Esophagus (tissue), 2 donors: ENCODE measurements around the gene PTGDR. TPM values are rescaled to one million over a fixed set of nuclear protein-coding genes. Genes with fewer than 3 reads are reported as not detected.

Source experiments
- H3K27ac ChIP-seq, 2 donors: one replicate each; pipeline ENCODE4 v1.5.1; 2013; ENCODE audit warnings: low read depth in 2 of 2, mild to moderate bottlenecking in 2 of 2, inconsistent platforms in 1 of 2, low read length in 1 of 2, moderate library complexity in 1 of 2
- H3K27me3 ChIP-seq, 2 donors: one replicate each; pipeline ENCODE4 v1.6.1; 2013; ENCODE audit warnings: low read length in 2 of 2, control low read depth in 1 of 2, mild to moderate bottlenecking in 1 of 2; ENCODE audit not compliant: insufficient read depth in 2 of 2, control insufficient read depth in 1 of 2
- H3K36me3 ChIP-seq, 2 donors: one replicate each; pipeline ENCODE4 v1.6.1; 2013; ENCODE audit warnings: low read length in 1 of 2; ENCODE audit not compliant: control insufficient read depth in 2 of 2, insufficient read depth in 2 of 2
- H3K4me1 ChIP-seq, 2 donors: one replicate each; pipeline ENCODE4 v1.6.1; 2013; ENCODE audit warnings: low read length in 1 of 2; ENCODE audit not compliant: control insufficient read depth in 2 of 2, insufficient read depth in 2 of 2
- H3K4me3 ChIP-seq, 2 donors: one replicate each; pipeline ENCODE4 v1.5.1; 2013; ENCODE audit warnings: low read length in 2 of 2, mild to moderate bottlenecking in 2 of 2, low read depth in 1 of 2, moderate library complexity in 1 of 2
- H3K9me3 ChIP-seq, 2 donors: one replicate each; pipeline ENCODE4 v1.6.1; 2013; ENCODE audit warnings: mild to moderate bottlenecking in 2 of 2, low read depth in 1 of 2, low read length in 1 of 2, moderate library complexity in 1 of 2; ENCODE audit not compliant: control insufficient read depth in 2 of 2, insufficient read depth in 1 of 2
- WGBS, 2 donors: extraction: QIAGEN DNeasy Blood & Tissue Kit; methylation state at CpG; one replicate each; pipeline ENCODE4 v1.1.7; 2013; 5-methylcytosine and 5-hydroxymethylcytosine counted together
- polyA plus RNA-seq, 2 donors: library from polyadenylated mRNA; stranded (reverse); fragments of 200-250 nt; gene quantifications; one replicate each; pipeline ENCODE4 v1.2.3, GENCODE V29; 2013
- donor health status: healthy with polysubstance abuse.
- donor health status: Bipolar disorder and iron deficiency.

The PTGDR gene
- polyA plus RNA-seq, 2 donors: 0.07 to 0.08 TPM

GRCh38 chr14:52315355-52315718, 47.8 kb downstream of the PTGDR start:
- whole genome bisulfite sequencing, 2 donors: 31 to 32% methylated on average over 11 of the region's 11 CpGs
- Histone ChIP-seq H3K27ac (peak overlapping the region; percentile 36 to 68), H3K9me3 (no peaks in the 10 kb centered on the region), H3K4me1 (peaks cover 0 to 10% of the 10 kb centered on the region in 2 donors), H3K27me3 (no peaks in the 10 kb centered on the region), H3K36me3 (no peaks in the 10 kb centered on the region), H3K4me3 (peak overlapping the region; percentile 51 to 53)

- H3K27ac ChIP-seq: no peak overlapping the region
- no peaks in the 10 kb centered on the region for H3K27me3 ChIP-seq
- WGBS, 2 donors: 62 to 68% methylated on average over 2 of the region's 2 CpGs
- H3K9me3 ChIP-seq: no peaks in the 10 kb centered on the region
- H3K36me3 ChIP-seq: no peaks in the 10 kb centered on the region
- H3K4me3 ChIP-seq: no peak overlapping the region
- H3K4me1 ChIP-seq: peaks cover 0 to 10% of the 10 kb centered on the region in 2 donors
Observed at GRCh38 chr14:52318062-52318461, 50.6 kb downstream of the PTGDR start.

- Histone ChIP-seq H3K9me3 (no peaks in the 10 kb centered on the region), H3K27me3 (no peaks in the 10 kb centered on the region), H3K36me3 (no peaks in the 10 kb centered on the region), H3K4me3 (no peak overlapping the region), H3K27ac (no peak overlapping the region), H3K4me1 (peaks cover 0 to 9% of the 10 kb centered on the region in 2 donors)
- WGBS, 2 donors: 53 to 54% methylated on average over 5 of the region's 5 CpGs
Observed at GRCh38 chr14:52318826-52319645, 51.5 kb downstream of the PTGDR start.

GRCh38 chr14:52319919-52320318, 52.4 kb downstream of the PTGDR start:
- Histone ChIP-seq H3K27me3 (no peaks in the 10 kb centered on the region), H3K36me3 (no peaks in the 10 kb centered on the region), H3K9me3 (no peaks in the 10 kb centered on the region), H3K4me1 (peaks cover 0 to 1% of the 10 kb centered on the region in 2 donors), H3K4me3 (no peak overlapping the region), H3K27ac (no peak overlapping the region)
- 83% methylated on average over 3 of the region's 3 CpGs for WGBS, 2 donors

GRCh38 chr14:52325126-52325525, 57.6 kb downstream of the PTGDR start:
- no peak overlapping the region for H3K4me3 ChIP-seq
- no peaks in the 10 kb centered on the region for H3K27me3 ChIP-seq
- H3K27ac ChIP-seq: no peak overlapping the region
- 43 to 62% methylated on average over 3 of the region's 3 CpGs for WGBS, 2 donors
- H3K4me1 ChIP-seq: no peaks in the 10 kb centered on the region
- no peaks in the 10 kb centered on the region for H3K36me3 ChIP-seq
- no peaks in the 10 kb centered on the region for H3K9me3 ChIP-seq

- H3K4me1 ChIP-seq: no peaks in the 10 kb centered on the region
- H3K27ac ChIP-seq: no peak overlapping the region
- no peaks in the 10 kb centered on the region for H3K9me3 ChIP-seq
- H3K4me3 ChIP-seq: no peak overlapping the region
- H3K36me3 ChIP-seq: no peaks in the 10 kb centered on the region
- 56 to 71% methylated on average over 3 of the region's 3 CpGs for WGBS, 2 donors
- H3K27me3 ChIP-seq: no peaks in the 10 kb centered on the region
Observed at GRCh38 chr14:52325630-52326029, 58.1 kb downstream of the PTGDR start.

Other genes with a start within 250 kb of the PTGDR start
- gene NID2, start 198.6 kb upstream of the PTGDR start, polyA plus RNA-seq: 1 to 10 TPM; 2.9 to 3.1 TPM
- under 1 TPM; 0.29 to 0.41 TPM for gene PTGER2, start 46.6 kb downstream of the PTGDR start, polyA plus RNA-seq